Myocyte (in vitro differentiated cells): ENCODE measurements around the gene TCP11L2. TPM values are rescaled to one million over a fixed set of nuclear protein-coding genes. Genes with fewer than 3 reads are reported as not detected.
A peak's percentile ranks its signal among the peaks of the same experiment; 100 is the strongest.
"Not testable (repeated sequence)": the region's sequence is repeated elsewhere in the genome, so short reads cannot be mapped to it uniquely, and the experiment has no call there.

Source experiments
- DNase-seq: peaks from one replicate; pipeline ENCODE4 v3.0.0-alpha.2; 2012; ENCODE audit warnings: low read depth
- total RNA-seq: library from RNA; depleted of rRNA; stranded (reverse); fragments of >200 nt; gene quantifications from 2 replicates; pipeline ENCODE4 v1.2.3, GENCODE V29; 2014

TCP11L2 gene
- total RNA-seq, 1 donor from 2014 or later = 13.4 TPM

DNA sequence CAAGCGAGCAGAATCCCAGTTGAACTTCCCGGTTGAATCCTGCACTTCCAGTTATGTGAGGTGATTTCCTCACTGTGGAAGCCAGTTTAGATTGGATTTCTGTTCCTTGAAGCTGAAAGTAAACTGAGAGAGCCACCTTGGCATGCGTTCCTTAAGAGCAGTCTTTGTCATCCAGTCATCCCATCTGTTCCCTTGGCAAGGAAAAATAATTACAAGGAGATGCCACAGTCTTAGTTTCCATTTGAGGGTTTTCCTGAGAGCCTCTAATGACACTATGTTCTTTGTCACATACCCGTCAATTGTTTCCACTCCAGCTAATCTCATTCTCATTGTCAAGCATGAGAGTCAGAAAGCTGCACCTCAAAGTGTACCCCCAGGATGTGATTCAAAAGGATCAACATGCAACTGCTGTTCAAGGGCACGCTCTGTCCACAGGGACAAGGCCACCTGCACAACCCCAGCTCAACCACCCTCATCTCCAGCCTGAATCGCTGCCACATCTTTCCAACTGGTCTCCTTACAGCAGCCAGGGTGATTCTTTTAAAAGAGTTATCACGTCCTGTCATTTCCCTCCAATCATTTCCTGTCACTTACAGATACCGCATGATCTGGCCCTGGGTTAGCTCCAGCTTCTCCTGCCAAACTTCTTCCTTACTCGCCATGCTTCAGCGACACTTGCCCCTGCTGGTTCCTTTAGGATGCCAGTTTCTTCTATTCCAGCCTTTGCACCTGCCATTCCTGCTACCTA, 18.0 kb upstream of the TCP11L2 start:
- no peak for DNase-seq

DNA sequence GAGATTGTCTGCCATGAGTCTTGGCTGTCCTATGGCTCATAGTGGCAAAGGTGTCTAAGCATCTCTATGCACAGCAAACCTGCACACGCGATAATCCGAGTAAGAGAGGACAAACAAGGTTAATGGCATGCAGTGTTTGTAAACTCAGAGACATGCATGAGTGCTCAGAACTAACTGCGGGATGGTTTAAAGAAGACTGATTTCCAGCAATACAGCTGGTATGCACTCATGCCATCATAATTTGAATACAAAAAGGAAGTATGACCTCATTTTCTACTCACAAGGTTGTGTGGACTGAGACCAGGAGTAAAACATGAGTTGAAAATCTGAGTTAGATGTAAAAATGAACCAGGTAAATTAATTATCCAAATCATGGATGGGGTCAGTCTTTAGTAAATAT, 16.6 kb upstream of the TCP11L2 start:
- DNase-seq = no peak

DNA sequence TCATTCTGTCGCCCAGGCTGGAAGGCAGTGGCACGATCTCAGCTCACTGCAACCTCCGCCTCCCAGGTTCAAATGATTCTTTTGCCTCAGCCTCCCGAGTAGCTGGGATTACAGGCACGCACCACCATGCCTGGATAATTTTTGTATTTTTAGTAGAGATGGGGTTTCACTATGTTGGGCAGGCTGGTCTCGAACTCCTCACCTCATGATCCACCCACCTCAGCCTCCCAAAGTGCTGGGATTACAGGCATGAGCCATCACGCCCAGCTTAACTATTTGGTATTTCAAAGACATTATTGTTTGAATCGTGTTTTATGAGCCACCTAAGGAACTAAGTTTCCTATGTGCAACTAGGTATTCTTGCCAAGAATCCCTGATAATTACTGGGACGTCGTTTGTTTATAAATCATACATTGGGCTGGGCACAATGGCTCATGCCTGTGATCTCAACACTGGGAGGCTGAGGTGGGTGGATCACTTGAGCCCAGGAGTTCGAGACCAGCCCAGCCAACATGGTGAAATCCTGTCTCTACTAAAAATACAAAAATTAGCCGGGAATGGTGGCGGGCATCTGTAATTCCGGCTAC, 15.9 kb upstream of the TCP11L2 start:
- not testable (repeated sequence) for DNase-seq

DNA sequence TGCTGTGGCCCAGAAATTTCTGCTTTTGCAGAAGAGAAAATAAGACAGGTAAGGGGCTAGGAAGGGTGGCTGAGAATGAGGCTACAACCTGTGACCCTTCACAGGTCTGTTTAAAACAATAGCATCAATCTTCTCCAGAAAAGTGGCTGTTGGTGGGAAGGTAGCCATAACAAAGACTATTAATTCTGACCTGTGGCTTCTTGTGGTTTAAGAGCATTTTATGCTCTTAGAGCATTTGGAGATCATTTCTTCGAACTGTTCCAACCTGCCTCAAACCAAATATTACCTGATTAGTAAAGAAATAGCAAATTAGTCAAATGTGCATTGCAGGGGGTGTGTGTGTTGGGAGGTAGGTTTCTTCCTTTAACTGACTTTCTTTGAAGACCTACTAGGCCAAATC, 15.2 kb upstream of the TCP11L2 start:
- DNase-seq = no peak

DNA sequence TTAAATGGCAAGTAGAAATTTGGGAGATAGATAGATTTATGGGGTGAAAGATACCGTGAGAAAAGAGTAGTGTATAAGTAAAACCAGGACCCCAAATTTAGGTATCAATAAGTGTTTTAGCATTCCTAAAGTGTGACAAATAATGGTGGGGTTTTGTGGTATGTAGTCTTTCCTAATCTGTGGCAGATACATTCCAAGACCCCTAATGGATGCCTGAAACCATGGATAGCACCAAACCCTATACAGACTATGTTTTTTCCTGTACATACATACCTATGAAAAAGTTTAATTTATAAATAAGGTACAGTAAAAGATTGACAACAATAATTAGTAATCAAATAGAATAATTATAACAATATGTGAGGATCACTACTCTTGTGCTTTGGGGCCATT, 14.4 kb upstream of the TCP11L2 start:
- DNase-seq = no peak

DNA sequence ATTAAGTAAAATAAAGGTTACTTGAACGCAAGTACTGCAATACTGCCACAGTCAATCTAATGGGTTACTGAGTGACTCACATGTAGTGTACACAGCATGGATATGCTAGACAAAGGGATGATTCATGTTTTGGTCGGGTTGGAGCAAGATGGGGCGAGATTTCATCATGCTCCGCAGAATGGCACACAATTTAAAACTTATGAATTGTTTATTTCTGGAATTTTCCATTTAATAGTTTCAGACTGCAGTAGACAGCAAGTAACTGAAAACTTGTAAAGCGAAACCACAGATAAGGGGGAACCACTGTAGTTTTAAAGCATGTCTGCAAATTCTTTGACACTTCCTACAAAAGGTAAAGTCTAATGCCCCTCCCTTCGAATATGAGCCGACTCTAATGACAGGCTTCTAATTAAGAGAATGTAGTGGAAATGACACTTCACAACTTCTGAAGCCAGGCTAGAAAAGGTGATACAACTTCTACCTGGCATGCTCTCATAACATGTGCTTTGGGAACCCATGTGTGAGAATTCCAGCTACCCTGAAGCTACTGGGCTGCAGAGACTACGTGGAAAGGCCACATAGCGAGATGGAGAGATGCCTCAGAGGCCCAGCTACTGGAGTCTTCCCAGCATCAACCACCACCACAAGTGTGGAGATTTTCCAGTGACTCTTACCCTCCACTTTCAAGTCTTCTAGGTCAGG, 13.9 kb upstream of the TCP11L2 start:
- peak; percentile 50 for DNase-seq

DNA sequence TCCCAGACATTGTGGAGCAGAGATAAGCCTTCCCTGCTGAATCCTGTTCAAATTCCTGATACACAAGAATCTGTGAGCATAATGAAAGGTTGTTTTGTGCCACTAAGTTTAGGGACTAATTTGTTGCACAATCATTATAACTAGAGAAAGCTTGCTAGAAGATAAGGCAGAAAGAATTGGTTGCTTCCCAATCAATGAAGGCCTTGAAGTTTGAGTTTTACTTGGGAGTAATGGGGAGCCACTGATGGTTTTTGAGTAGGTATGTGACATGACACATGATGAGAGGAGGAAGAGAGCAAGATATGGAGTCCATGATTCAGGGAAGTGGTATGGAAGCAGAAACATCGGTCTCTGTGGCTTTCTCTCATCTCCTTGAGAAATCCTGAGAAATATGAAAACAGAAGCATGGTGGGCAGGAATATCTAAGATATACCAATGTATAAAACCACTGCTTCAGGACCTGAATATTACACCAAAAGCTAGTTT, 13.3 kb upstream of the TCP11L2 start:
- DNase-seq = no peak

DNA sequence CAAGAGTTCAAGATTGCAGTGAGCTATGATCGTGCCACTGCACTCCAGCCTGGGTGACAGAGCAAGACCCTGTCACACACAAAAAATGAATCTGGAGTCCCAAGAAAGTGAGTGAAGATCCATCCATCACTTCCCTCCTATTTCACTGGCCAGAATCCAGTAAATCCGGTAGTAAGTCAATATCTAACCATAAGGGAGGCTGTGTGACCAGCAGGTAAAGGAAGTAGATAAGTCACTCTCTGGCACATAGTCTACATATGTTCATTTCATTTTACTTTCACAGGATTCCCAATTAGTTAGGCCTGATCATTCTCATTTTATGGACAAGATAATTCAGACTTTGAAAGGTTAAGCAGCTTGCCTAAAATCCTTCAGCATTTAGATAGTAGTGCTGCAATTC, 11.9 kb upstream of the TCP11L2 start:
- DNase-seq = no peak

DNA sequence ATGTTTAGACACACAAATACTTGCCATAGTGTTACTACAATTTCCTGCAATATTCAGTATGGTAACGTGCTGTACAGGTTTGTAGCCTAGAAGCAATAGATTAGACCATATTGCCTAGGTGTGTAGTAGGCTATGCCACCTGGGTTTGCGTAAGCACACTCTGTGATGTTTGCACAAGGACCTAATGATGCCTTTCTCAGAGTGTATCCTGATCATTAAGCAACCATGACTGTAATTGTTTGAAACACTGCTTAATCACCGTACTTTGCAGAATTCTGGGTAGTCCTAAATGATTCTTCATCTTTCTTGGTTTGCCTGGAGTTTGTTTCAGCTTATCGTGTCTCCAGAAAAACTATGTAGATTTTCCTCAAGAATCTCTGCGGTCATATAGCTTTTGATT, 11.2 kb upstream of the TCP11L2 start:
- no peak for DNase-seq

DNA sequence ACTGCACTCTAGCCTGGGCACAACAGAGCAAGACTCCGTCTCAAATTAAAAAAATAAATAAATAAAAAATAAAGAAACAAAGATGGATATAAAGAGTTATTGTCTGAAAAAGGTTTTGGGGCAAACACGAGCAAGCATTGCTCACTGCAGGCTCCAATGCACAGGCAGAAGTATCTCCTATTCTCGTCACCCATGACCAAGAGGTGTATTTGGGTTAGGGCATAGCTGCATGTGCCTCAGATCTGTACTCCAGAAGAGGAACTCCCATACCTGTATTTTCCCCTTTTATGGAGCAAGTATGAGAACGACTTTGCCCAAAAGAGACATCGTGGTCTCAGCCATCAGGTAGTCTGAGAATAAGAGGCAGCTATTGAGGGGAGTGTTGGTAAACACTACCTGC, 10.2 kb upstream of the TCP11L2 start:
- DNase-seq = no peak

DNA sequence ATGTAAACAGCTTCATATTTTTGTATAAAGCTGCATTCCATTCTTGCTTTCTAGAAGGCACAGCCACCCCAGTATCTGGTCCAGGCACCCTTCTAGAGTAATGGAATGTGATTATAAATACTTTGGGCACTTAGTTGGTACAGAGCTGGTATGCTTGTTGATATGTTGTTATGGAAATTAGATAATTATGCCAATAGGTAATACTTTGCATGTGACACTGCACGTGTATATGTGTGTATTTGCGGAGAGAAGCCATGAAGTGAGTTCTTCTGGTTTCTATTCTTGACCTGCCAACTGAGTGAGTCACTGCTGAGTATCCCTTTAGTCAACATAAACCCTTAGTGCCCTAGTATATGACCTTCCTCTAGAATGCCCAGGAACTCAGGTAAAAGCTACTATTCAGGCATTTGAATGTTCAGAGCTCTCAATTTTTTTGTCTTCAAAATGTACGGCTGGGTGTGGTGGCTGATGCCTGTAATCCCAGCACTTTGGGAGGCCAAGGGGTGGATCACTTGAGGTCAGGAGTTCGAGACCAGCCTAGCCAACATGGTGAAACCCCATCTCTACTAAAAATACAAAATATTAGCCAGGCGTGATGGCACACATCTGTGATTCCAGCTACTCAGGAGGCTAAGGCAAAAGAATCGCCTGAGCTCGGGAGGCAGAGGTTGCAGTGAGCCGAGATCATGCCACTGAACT, 6.2 kb upstream of the TCP11L2 start:
- DNase-seq = peak; percentile 54

DNA sequence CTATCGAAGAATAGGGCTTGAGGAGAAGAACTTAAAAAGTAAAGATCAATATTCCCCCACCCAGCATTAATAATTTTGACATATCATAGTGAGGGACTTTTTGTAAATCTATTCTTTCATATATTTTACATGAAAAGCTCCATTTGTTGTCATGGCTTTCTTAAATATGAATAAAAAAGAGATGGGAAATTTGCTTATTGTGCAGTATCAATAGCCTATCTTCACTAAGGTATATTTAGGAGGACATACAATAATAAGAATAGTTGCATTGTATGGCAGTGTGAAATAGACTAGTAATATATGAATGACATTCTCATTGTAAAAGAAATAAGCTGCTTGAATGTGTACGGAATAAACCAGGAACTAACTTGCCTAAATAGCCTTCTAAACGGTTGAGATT, 5.5 kb upstream of the TCP11L2 start:
- DNase-seq = no peak

DNA sequence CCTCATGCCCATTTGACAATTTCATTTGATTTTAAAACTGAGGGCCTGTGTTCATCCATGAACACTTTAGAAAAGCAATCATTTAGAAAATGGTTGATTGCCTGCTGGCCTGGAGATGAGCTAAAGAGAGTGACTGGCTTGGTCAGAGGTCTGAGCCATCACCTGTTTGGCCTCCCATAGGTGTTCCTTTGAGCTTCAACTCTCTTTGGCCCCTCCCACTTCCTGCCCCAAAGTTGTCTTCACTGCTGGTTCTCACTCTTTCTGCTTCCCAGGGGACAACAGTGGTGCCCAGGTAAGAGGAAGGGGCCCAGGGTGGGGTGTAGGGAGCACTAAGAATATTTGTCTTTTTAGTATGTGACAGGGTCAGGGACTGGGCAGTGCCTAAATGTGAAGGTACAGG, 4.9 kb upstream of the TCP11L2 start:
- DNase-seq = no peak

DNA sequence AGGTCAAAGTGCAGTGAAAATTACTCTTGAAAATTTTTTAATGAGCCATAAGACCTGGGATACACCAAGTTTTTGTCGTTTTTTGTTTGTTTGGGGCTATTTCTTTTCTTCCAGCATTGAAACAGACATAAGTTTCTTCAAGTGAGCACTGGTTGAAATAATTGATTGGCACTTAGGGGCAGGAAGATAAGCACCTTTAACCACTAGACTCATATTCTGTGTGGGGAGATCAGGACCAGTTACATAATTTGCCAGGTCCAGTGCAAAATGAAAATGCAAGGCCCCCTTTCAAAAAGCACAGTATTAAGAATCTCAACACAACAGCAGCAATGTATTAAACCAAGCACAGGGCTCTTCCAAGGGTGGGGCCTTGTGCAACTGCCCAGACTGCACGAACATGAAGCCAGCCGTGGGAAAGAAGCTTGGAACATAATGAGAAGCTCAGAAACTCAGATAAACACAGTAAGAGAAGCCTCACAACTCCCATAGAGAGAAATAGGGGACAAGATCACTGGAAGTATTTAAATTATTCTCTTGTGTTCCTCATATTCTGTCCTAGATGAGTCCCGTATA, 3.2 kb upstream of the TCP11L2 start:
- DNase-seq = peak; percentile 49

DNA sequence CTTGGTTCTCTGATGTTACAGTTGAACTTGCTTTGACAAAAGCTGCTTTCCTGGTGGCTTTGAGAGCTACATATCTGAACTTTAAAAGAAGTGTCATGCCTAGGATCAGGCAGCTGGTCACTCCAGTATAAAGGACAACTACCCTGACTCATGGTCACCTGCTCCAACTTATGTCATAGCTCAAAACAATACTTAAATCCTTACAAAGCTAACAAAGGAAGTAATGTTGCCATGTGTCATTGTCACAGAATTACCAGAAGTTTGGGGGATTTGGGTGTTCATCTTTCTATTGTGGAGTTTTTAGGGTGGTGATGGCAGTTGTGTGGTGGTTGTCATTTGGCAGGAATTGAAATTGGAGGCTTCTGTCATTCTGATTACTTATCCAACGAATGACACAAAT, 1.8 kb upstream of the TCP11L2 start:
- DNase-seq = peak; percentile 73

DNA sequence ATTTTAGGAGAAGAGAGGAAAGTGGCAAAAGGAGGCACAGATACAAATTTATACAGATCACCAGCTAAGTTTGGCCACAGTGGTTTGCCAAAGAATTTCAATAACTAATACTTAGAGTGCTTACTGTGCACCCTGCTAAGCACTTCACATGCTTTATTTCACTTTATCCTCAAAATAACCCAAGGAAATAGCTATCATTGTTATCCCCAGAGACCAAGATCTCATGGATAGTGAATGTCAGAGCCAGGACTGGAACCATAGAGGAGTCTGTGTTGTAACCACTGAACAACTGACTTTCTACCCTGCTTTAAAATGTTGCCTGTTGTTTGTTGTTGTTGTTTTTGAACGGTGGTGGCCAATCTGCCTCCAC, 1.3 kb upstream of the TCP11L2 start:
- DNase-seq = peak; percentile 84

DNA sequence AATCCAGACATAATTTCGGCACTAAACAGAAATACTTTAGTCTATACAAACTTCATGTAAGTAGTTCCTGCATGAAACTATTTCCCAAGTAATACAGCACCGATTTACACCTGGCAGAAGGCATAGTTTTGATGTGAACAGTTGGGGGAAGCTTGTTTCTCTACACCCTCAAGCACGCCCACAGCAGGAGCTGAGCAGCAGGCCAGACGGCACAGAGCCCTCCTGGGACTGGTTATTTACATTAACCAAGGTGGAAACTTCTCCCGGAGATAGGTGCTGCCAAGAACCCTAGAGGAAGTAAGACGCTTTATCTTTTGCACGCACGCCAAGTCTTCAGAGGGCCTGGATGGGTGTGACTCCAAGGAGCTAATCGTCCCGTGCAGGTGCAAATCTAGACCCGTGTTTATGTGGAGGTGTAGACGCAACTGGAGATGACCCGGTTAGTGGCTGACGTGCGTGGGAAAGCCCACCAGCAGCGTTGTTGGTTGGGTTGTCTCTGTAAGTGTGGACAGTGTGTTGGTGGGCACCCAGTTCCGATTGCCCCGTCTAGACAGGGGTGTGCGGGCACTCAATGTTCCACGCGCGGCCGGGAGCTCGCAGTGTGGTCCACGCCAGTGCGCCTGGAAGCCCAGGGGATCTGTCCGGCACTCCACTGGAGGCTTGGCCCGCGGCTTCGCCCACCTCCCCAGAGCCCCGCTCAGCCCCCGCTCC, 767 bp upstream of the TCP11L2 start:
- peak; percentile 58 for DNase-seq

DNA sequence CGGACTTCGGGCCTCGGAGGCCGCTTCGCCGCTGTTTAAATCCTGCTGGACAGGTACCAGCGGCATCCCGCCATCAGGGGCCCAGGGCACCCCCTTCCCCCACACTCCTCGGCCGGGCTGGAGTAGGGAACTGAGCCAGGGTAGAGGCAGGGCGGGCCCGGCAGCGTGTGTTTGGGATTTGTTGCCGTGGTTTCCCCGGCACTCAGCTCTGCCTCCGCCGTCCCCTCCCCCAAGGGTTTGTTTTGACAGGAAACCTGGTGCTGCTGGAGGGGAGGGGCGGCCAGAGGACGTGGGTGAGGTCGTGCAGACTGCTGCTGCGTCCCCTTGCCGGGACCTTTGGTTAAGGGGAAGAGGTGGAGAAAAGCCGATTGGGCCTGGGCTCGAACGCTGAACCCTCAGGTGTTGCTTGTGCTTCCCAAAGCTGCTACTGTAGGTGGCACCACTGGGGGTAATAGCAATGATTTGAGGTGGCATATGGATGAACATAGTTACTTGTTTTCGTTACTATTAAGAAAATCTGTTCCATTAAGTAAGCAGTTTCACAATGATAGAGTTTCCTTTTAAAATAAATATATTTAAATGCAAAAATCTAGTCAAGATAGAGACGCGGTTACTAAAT, 778 bp downstream of the TCP11L2 start:
- peak; percentile 74 for DNase-seq

DNA sequence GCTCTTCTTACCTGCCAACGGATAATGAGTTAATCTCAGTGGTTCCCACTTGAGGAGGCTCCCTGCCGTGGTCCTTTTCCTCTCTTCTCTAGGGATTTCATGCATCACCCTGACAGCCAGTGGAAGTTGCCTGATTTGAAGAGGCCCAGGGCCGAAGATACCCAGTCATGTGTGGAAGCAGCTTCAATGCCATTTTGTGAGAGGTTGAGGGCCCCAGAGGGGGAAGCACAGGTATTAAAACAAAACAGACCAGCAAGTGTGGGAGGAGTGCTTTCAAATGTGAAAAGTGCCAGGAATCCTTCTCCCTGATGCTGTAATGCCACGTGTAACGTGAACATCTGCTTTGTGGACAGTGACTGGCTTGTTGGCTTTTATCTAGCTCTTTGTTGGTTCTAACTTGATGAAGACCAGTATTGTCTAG, 1.5 kb downstream of the TCP11L2 start:
- no peak for DNase-seq

DNA sequence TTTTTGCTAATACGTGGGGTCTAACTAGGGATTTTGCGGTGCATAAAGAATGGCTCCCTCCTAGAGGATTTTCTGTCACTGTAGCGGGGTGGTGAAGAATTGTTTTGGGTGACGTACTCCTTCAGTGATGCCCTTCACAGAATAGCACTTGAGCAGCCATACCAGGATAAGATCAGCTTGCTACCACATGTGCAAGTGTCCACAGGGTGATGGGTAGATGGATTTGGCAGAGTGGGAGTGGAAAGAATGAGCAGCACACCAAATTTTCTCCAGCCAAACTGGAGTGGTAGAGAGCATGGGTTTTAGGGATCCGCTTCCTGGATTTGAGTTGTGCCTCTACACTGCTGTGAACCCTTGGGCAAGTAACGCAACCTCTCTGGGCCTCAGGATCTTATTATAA, 2.3 kb downstream of the TCP11L2 start:
- no peak for DNase-seq
